HCT116 (cell line): ENCODE results near the gene UNC93B1. TPM values are rescaled to one million over a fixed set of nuclear protein-coding genes. Genes with fewer than 3 reads are reported as not detected.
A peak's percentile ranks its signal among the peaks of the same experiment; 100 is the strongest.
"Not testable (repeated sequence)": the region's sequence is repeated elsewhere in the genome, so short reads cannot be mapped to it uniquely, and the experiment has no call there.

Source experiments
- ATAC-seq: fragments of 200-7000 bp; cut with Tn5 transposase; 2 replicates; pipeline ENCODE4 v1.9.1; 2020; ENCODE audit warnings: mild to moderate bottlenecking, moderate library complexity
- BruUV-seq: library from RNA; stranded (reverse); fragments of 400-500 nt; replicated peaks from 2 replicates; lab custom pipeline; 2021; lab: Mats Ljungman, UMichigan
- CTCF ChIA-PET: fragments of 300-600 bp; sonication (Branson Sonifier 250); formaldehyde crosslinking; loops from one replicate; lab custom pipeline; 2021; ENCODE audit warnings: antibody characterized with exemption; lab: Charles Lee
- POLR2A ChIA-PET: fragments of 300-600, 350-600 bp; sonication (Branson Sonifier 250); formaldehyde crosslinking; loops from one replicate; lab custom pipeline; 2021; ENCODE audit warnings: antibody characterized with exemption; lab: Charles Lee
- RAD21 ChIA-PET, 2 experiments: fragments of 300-600 bp; sonication (Branson Sonifier 250); formaldehyde crosslinking; loops; one replicate each; lab custom pipeline; 2023; ENCODE audit warnings: low total read pairs in 2 of 2; ENCODE audit not compliant: uncharacterized antibody in 2 of 2, unreplicated experiment in 2 of 2, low non-redundant PET in 1 of 2; lab: Charles Lee
- DNase-seq: peaks from one replicate; pipeline ENCODE4 v3.0.0-alpha.2; 2010; ENCODE audit warnings: low read depth, low spot score
- H2AFZ ChIP-seq: fragments of 200-600 bp; shearing (Covaris generic), sonication (generic); 2 replicates; pipeline ENCODE4 v1.6.1; 2017; ENCODE audit warnings: low read depth, mixed run types, mixed read lengths, antibody characterized with exemption, low read length; ENCODE audit not compliant: poor library complexity, severe bottlenecking
- H3K27ac ChIP-seq: 2 replicates; pipeline ENCODE4 v1.5.1; 2012; ENCODE audit warnings: low read depth, low read length
- H3K27me3 ChIP-seq: fragments of 200-600 bp; sonication (generic); 2 replicates; pipeline ENCODE4 v1.6.1; 2016; ENCODE audit warnings: mixed run types, low read length, mixed read lengths; ENCODE audit not compliant: insufficient read depth
- H3K36me3 ChIP-seq, 2 experiments: fragments of 200-500 bp in 1 of 2; fragments of 200-600 bp in 1 of 2; sonication (Bioruptor generic) in 1 of 2; sonication (generic) in 1 of 2; 2 replicates each; pipeline versions ENCODE4 v1.5.1 to v1.6.1; 2014 to 2016; ENCODE audit warnings: low read length in 2 of 2, inconsistent platforms in 1 of 2, mixed read lengths in 1 of 2, mixed run types in 1 of 2; ENCODE audit not compliant: insufficient read depth in 2 of 2, control insufficient read depth in 1 of 2
- H3K4me1 ChIP-seq, 2 experiments: fragments of 200-600 bp in 1 of 2; sonication (generic) in 1 of 2; 2 replicates each; pipeline versions ENCODE4 v1.5.1 to v1.6.1; 2012 to 2017; ENCODE audit warnings: low read length in 2 of 2, inconsistent platforms in 1 of 2, mild to moderate bottlenecking in 1 of 2, mixed read lengths in 1 of 2, mixed run types in 1 of 2, moderate library complexity in 1 of 2; ENCODE audit not compliant: insufficient read depth in 2 of 2, control insufficient read depth in 1 of 2
- H3K4me2 ChIP-seq: fragments of 200-600 bp; sonication (generic); 2 replicates; pipeline ENCODE4 v1.6.1; 2017; ENCODE audit warnings: mixed run types, low read length, mixed read lengths
- H3K4me3 ChIP-seq, 2 experiments: fragments of 200-600 bp in 1 of 2; sonication (generic) in 1 of 2; replicated peaks in 1 of 2; 2 replicates each; pipeline ENCODE4 v1.5.1; 2011 to 2016; ENCODE audit warnings: low read length in 2 of 2, control low read depth in 1 of 2, low read depth in 1 of 2, mild to moderate bottlenecking in 1 of 2, mixed read lengths in 1 of 2, mixed run types in 1 of 2
- H3K79me2 ChIP-seq: fragments of 200-600 bp; sonication (generic); 2 replicates; pipeline ENCODE4 v1.6.1; 2017; ENCODE audit warnings: mild to moderate bottlenecking, mixed run types, low read length, moderate library complexity, mixed read lengths; ENCODE audit not compliant: insufficient read depth
- H3K9ac ChIP-seq: fragments of 200-600 bp; sonication (generic); 2 replicates; pipeline ENCODE4 v1.6.1; 2016; ENCODE audit warnings: low read length, mixed read lengths
- H3K9me2 ChIP-seq: fragments of 200-600 bp; sonication (generic), shearing (Covaris generic); 2 replicates; pipeline ENCODE4 v1.6.1; 2017; ENCODE audit warnings: mixed run types, mild to moderate bottlenecking, moderate library complexity; ENCODE audit not compliant: insufficient read depth
- H3K9me3 ChIP-seq, 2 experiments: fragments of 200-500 bp in 1 of 2; fragments of 200-600 bp in 1 of 2; sonication (Bioruptor generic) in 1 of 2; sonication (generic) in 1 of 2; 2 replicates each; pipeline ENCODE4 v1.6.1; 2014 to 2017; ENCODE audit warnings: low read length in 2 of 2, mixed read lengths in 2 of 2, inconsistent platforms in 1 of 2, low read depth in 1 of 2, mild to moderate bottlenecking in 1 of 2, mixed run types in 1 of 2, moderate library complexity in 1 of 2; ENCODE audit not compliant: control insufficient read depth in 1 of 2, insufficient read depth in 1 of 2
- H4K20me1 ChIP-seq: fragments of 200-600 bp; sonication (generic), shearing (Covaris generic); 2 replicates; pipeline ENCODE4 v1.6.1; 2017; ENCODE audit warnings: mixed run types, mild to moderate bottlenecking, moderate library complexity; ENCODE audit not compliant: insufficient read depth
- CTCF ChIP-seq, 3 experiments: fragments of 200-600 bp in 1 of 3; sonication (generic) in 1 of 3; IDR thresholded peaks in 2 of 3; conservative IDR thresholded peaks in 1 of 3; 2 replicates each; pipeline ENCODE4 v1.5.1; 2012 to 2017; ENCODE audit warnings: low read depth in 2 of 3, low read length in 2 of 3, antibody characterized with exemption in 1 of 3, borderline replicate concordance in 1 of 3, control low read depth in 1 of 3, mild to moderate bottlenecking in 1 of 3, mixed read lengths in 1 of 3, mixed run types in 1 of 3, moderate library complexity in 1 of 3; ENCODE audit not compliant: insufficient read depth in 1 of 3
- intact Hi-C: fragments of 100-400 bp; cut with micrococcal nuclease; formaldehyde crosslinking; loops from 2 replicates; pipeline ENCODE4 v1.10.0; 2022
- total RNA-seq: library from RNA; stranded (reverse); gene quantifications from one replicate; pipeline ENCODE4 v1.2.1, GENCODE V29; 2021; ENCODE audit not compliant: unreplicated experiment

UNC93B1 gene
- total RNA-seq, 1 experiment from 2014 or later: 72.9 TPM

- H3K9me2 ChIP-seq, H2AFZ ChIP-seq, H3K79me2 ChIP-seq, CTCF ChIA-PET, H3K36me3 ChIP-seq, BruUV-seq, H3K9me3 ChIP-seq, H3K9ac ChIP-seq, H3K4me2 ChIP-seq, H3K27me3 ChIP-seq, RAD21 ChIA-PET, H4K20me1 ChIP-seq, H3K4me3 ChIP-seq, DNase-seq, H3K27ac ChIP-seq, POLR2A ChIA-PET, ATAC-seq: not testable (repeated sequence)
- H3K4me1 ChIP-seq: peaks cover 13 to 29% of the 10 kb centered on the region in 2 experiments; a peak in 3 of 4 replicates
- TF ChIP-seq CTCF (IDR thresholded peaks at IDR 0.05 in 2 of 3, conservative IDR thresholded peaks at IDR 0.05 in 1 of 3; ENCODE audit: borderline replicate concordance in 1 of 3, insufficient read depth in 1 of 3, low read depth in 2 of 3, low read length in 2 of 3): 0 out of 6 replicates have a peak, but pooled peaks of 1 of the 3 experiments have one; percentile 13
- intact Hi-C loops: loop anchor here (10.0 kb wide), 1 partner anchor 141 kb away; no protein-coding TSS in a partner anchor
Measured at GRCh38 chr11:67995579-67995978, 8.3 kb downstream of the UNC93B1 start.

- BruUV-seq, H3K27me3 ChIP-seq, POLR2A ChIA-PET, H4K20me1 ChIP-seq, H3K9me2 ChIP-seq, H3K9me3 ChIP-seq, H3K4me3 ChIP-seq, H3K4me2 ChIP-seq, RAD21 ChIA-PET, ATAC-seq, H3K79me2 ChIP-seq, H2AFZ ChIP-seq, DNase-seq, H3K27ac ChIP-seq, H3K36me3 ChIP-seq, H3K9ac ChIP-seq: not testable (repeated sequence)
- peaks cover 13 to 29% of the 10 kb centered on the region in 2 experiments; a peak in 3 of 4 replicates for H3K4me1 ChIP-seq
- CTCF ChIA-PET: interaction anchor here (1.8 kb wide), 1 partner anchor 40 kb away, joined by 7 read pairs; no protein-coding TSS in a partner anchor
- intact Hi-C loops: loop anchor here (10.0 kb wide), 1 partner anchor 140 kb away; no protein-coding TSS in a partner anchor
Measured at GRCh38 chr11:67995129-67995528, 8.8 kb downstream of the UNC93B1 start.

- RAD21 ChIA-PET, BruUV-seq, H3K36me3 ChIP-seq, H3K9ac ChIP-seq, H3K9me3 ChIP-seq, H4K20me1 ChIP-seq, H2AFZ ChIP-seq, H3K9me2 ChIP-seq, H3K4me2 ChIP-seq, H3K27me3 ChIP-seq, POLR2A ChIA-PET, H3K79me2 ChIP-seq, ATAC-seq, H3K4me3 ChIP-seq, H3K27ac ChIP-seq, DNase-seq: not testable (repeated sequence)
- CTCF ChIA-PET: interaction anchor here (1.5 to 1.8 kb wide), 2 partner anchors 39 to 304 kb away, joined by 4 to 7 read pairs; no protein-coding TSS in a partner anchor
- intact Hi-C loops: loop anchor here (10.0 kb wide), 1 partner anchor 140 kb away; no protein-coding TSS in a partner anchor
- peaks cover 13 to 29% of the 10 kb centered on the region in 2 experiments; a peak in 3 of 4 replicates for H3K4me1 ChIP-seq
Measured at GRCh38 chr11:67994387-67994786, 9.5 kb downstream of the UNC93B1 start.
